NCI-H187 treated with DMSO at 0.1 percent for 48 hours (cell line): ENCODE measurements around the gene TENT4A.
A peak's percentile ranks its signal among the peaks of the same experiment; 100 is the strongest.

Experiments
- DNase-seq: peaks from one replicate; lab custom pipeline; 2025; lab: John Stamatoyannopoulos, UW

TENT4A gene

DNA sequence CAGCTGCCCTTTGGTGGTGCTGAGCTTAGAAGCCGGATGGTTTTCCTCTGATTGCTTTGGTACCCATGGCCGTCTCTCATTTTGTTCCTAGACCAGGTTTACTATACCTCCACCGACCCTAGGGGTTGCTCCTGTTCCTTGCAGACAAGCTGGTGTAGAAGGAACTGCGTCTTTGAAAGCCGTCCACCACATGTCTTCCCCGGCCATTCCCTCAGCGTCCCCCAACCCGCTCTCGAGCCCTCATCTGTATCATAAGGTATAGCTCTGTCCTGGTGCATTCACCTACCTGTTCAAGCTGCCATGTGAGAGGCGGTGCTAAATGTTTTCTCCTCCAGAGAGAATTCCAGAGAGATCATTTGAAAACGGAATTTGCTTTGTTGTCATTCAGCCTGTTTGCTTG lies 39.5 kb downstream of the TENT4A start:
- no peak for DNase-seq

GRCh38 chr5:6753851-6754250 lies 40.6 kb downstream of the TENT4A start:
- no peak for DNase-seq

- no peak for DNase-seq
Measured at GRCh38 chr5:6754766-6755165, 41.5 kb downstream of the TENT4A start.

DNA sequence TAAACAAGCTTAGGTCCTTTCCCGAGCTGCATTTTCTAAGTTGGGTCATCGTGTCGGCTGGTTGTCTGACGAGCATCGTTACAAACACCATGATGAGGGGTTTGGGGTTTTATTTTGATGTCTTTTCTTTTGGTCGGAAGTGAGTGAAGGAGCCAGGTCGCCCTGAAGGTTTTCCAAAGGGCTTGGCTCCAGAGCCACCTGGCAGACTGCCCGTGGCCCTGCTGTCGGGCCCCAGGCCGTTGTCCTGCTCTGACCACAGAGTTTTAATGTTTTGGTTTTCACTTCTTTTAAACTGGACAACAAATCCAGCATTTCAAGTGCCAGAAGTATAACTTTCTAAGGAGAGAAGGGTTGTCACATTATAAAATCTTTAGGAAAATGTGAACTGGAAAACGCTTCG lies 42.3 kb downstream of the TENT4A start:
- DNase-seq: no peak

DNA sequence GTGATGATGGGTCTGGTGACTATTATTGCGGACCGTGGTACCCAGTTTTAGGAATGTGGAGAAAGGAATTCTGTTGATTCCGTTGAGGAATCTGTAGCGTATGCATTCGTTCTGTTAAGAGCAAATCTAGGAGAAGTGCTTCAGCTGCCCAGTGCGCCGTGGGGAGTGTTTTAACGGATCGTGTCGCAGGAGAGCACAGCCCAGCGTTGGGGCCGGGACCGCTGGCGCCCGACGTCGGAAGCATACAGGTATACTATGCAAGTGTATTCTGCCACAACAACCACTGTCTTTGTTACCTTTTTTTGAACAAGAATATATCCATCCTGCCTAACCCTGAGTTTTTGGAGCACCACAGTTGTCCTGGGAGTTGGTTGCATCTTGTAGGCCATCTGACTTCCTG lies 42.7 kb downstream of the TENT4A start:
- no peak for DNase-seq

DNA sequence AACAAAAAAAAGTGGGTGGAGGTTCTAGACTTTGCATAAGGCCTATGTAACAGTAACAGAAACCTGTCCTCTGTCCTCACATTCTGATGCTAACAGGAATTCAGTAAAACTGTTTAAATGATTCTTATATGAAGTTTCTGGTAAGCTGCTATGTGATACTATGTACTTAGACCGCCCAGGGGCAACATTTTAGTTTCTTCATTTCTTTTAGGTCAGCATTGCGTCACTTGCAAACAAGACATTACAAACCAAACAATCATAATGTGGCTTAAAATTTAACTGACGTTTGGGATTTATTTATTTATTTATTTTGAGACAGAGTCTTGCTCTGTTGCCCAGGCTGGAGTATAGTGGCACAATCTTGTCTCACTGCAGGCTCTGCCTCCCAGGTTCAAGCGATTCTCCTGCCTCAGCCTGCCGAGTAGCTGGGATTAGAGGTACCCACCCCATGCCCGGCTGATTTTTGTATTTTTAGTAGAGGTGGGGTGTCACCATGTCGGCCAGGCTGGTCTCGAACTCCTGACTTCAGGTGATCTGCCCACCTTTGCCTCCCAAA lies 44.3 kb downstream of the TENT4A start:
- DNase-seq: no peak

GRCh38 chr5:6758236-6758635 lies 45.0 kb downstream of the TENT4A start:
- DNase-seq: no peak

- no peak for DNase-seq
Measured at GRCh38 chr5:6758706-6759105, 45.5 kb downstream of the TENT4A start.

- no peak for DNase-seq
Measured at GRCh38 chr5:6759401-6759800, 46.2 kb downstream of the TENT4A start.

- no peak for DNase-seq
Measured at GRCh38 chr5:6759983-6760382, 46.8 kb downstream of the TENT4A start.

DNA sequence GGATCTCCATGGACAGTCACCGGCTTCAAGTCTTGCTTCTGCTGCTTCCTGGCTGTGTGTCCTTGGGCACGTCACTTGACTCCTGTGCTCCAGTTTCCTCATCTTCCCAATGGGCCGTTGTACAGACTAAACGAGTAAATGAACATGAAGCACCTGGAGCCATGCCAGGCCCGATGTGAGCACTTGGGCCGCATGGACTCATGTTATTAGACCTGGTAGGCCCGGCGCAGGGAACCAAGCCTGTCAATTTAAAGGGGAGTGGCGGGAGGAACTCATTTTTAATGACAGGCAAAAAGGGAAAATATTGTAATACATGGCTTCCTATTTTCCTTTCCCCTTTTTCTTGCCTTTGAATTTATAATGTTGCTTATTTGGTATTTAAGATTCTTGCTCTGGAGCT lies 47.5 kb downstream of the TENT4A start:
- DNase-seq: no peak

DNA sequence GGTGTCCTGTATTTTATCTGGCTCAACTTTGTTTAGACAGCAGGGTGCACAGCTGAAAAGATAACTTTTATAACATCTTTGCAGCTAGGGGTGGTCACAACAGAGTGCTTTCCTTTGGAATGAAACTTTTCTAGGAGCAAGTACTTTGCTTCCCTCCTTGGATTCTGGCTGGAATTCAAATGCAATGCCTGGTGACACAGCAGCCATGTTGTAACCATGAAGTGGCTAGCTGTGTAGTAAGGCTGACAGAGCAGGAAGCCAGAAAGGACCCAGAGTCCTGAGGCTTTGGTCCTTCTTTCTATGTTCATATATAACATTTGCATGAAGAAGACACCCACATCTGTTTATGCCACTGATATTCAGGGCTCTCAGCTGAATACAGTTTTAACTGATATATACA lies 48.1 kb downstream of the TENT4A start:
- no peak for DNase-seq

DNA sequence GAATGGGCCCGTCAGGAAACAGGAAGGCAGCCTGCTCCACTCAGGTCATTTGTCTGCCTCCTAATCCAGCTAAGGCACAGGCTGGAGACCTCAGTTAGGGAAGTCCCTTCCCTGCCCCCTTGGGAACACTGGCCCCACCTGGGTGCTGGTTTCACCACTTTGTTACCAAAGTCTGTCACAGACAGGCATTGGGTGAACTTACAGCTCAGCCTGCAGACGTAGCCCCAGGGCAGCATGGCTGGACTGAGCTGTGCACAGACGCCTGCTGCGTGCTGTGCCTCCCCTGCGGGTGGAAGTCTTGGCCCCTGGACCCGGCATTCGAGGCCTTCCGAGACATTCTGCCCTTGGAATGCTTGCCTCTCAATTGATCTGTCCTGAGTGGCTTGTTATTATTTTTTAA lies 48.9 kb downstream of the TENT4A start:
- no peak for DNase-seq

GRCh38 chr5:6762697-6763096 lies 49.5 kb downstream of the TENT4A start:
- no peak for DNase-seq

GRCh38 chr5:6763191-6763590 lies 50.0 kb downstream of the TENT4A start:
- no peak for DNase-seq

DNA sequence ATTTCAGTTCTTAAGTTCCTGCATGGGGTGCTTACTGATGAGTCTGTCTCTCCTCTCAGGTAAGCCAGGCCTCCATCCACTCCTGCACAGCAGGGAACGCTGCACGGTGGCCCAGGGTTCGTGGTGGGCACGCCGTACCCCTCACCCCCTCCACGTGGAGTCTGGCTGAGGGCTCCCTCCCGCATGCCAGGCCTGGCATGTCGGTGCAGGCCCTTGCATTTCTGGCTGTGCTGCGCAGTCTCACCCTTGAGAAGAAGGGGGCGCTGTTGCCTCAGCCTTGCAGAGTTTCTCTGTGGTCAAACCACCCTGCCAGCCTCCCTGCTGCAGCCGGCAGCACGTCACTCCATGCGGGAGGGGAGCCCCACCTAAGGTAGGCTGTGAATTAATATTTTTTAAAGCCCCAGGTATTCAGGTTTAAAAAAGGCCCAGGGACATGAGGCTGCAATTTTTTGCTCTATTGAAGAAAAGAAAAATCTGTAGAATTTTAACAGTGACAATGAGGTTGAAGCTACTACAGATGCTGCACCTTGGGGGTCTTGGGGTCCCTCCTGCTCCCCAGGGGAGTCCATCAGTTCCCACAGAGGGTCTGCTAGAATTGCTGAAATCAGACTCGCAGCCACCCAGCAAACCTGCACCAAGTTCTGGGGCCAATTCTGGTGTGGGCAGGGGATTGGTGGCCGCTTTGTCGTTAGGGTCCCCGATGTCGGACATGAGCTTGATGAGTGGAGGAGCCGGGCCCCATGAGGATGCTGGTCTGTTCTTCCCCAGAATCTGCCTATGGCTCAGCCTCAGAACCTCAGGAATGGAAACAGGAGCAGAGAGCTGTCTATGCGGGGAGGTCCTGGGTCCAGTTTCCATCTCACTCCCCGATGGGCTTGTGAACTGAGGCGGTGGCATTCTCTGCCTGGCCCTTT lies 52.6 kb downstream of the TENT4A start:
- peak; percentile 15 for DNase-seq

DNA sequence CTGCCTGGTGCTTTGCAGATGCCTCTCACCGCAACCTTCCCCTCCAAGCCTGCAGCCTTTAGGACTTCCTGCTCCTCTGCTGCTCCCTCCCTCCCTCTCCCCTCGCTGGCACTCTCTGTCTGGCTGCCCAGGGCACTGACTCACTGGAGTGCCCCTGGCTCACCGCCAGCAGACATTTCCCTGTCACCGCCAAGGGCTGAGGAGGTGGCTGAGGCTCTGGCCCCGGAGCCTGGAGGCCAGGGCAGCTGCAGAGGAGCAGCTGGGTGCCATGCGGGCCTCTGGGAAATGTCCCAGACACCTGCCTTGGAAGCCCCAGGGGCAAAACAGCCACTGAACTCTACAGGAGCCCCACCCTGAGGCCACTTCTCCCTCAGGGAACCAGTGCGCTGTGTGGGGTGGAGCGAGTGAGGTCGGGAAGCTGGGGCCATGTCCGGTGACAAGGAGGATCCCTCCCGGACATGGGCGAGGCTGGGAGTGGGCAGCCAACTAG lies 53.4 kb downstream of the TENT4A start:
- peak; percentile 79 for DNase-seq

DNA sequence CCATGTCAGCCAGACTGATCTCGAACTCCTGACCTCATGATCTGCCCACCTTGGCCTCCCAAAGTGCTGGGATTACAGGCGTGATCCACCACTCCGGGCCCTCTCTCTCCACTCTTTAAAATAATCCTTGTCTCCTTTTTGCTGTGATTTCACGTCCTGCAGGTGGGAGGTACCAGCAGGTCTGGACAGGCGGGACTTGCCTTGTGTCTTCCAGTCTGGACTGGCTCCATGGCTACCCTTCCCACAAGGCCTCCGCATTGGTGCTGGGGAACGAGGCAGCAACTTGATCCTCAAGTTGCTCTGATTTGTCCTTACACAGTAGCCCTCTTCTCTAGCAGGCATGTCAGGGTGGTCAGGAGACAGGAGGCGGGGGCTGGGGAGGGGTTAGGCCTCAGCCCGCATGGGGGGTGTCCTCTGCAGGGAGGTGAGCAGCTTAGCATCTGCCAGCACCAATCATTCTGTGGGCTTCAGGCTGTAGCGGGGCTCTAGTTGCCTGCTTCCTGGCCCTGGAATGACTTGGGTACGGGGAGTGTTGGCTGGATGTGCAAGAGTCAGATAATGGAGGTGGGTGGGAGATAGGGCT lies 54.3 kb downstream of the TENT4A start:
- DNase-seq: no peak

- no peak for DNase-seq
Measured at GRCh38 chr5:6768590-6769230, 55.5 kb downstream of the TENT4A start.

- DNase-seq: no peak
Measured at GRCh38 chr5:6770826-6771607, 57.8 kb downstream of the TENT4A start.

DNA sequence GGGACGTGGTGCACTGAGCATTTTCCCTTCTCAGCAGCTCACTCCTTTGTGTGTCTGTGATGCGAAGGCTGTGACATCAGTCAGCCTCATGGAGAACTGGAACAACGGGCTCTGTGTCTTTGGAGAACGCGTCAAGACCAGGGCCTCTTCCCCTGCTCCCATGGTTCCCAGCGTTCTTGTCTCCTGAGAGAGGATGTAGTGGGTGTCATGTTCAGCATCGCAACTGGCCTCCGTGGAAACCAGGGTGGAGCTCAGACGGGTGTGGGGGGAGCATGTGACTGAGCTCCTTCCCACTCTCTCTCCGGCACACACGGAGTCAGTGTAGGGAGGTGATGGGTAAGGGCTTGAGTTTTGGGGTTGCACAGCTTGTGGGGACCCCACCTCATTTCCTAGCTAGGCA lies 59.7 kb downstream of the TENT4A start:
- peak; percentile 10 for DNase-seq
